Hematopoietic multipotent progenitor cell treated with erythropoietin and hydrocortisone succinate and interleukin-3 and kit ligand, for 15 days (in vitro differentiated cells): ENCODE results near the gene ZYG11A.

ENCODE experiments used
- DNase-seq: peaks from one replicate; pipeline ENCODE4 v3.0.0-alpha.2; 2015; ENCODE audit warnings: low spot score

The ZYG11A gene

DNA sequence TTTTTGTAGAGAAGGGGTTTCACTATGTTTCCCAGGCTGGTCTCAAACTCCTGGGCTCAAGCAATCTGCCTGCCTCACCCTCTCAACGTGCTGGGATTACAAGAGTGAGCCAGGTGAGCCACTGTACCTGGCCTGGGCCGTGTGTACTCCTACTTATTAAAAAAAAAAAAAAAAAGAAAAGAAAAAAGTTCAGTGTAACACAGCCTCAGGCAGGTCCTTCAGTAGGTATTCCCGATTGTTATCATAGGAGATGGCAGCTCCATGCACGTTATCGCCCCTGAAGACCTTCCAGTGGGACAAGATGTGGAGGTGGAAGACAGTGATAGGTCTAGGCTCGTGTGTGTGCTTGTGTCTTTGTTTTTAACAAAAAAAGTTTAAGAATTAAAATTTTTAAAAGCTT lies 75.6 kb downstream of the ZYG11A start:
- DNase-seq = no peak

- DNase-seq = no peak
Measured at GRCh38 chr1:52919051-52919722, 76.6 kb downstream of the ZYG11A start.

DNA sequence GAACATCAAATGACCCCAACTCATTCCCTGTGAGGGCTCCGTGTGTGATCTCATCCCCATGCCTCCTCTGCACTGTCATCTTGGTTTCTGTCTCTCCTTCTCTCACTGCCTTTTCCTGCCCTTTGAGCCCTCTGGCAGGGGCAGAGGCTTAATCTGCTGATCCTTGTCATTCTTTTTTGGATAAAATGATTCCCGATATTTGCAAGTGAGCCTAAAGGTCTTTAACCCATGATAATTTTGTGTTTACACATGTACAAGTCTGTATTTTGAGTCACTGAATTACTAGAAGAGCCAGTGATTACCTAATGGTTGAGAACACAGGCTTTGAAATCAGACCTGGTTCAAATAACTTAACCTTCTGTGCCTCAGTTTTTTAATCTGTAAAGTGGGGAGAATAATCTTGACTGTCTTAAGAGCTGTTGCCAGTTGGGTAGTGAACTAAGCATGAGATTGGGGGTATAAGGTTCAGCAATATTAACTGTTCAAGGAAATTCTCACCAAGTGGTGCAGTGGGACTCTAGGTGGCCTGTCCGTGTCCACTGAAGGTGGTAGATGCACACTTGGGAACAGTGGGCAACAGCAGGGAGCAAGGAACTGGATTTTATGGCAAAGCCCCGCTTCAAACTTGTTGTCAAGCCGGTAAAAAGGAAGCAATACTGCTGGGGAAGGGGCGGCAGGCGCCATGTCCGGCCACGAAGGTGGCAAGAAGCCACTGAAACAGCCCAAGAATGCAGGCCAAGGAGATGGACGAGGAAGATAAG lies 77.3 kb downstream of the ZYG11A start:
- DNase-seq = no peak

DNA sequence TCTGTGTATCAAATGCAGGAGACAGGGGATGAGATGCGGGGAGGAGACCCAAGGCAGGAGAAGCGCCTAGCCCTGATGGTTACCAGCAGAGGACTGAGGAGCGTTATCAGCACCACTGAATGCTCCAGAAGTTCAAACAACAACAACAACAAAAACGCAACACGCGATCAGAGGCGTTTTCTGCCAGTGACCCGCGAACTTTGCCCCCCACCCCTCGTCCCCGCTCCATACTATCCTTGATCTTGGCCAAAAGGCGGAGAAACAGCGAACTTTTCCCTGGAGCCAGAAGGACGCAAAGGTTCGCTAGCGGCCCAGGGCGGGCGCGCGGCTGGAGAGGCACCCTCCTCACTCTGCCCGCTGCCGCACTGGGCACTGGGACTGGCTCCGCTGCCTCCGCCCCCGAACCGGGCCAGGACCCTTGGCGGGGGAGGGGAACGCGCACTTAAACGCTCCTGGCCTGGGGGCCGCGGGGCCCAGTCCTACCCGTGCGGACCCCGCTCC lies 78.3 kb downstream of the ZYG11A start:
- DNase-seq = no peak

GRCh38 chr1:52925571-52926005 lies 83.0 kb downstream of the ZYG11A start:
- DNase-seq = no peak

GRCh38 chr1:52926864-52927211 lies 84.3 kb downstream of the ZYG11A start:
- DNase-seq = no peak

DNA sequence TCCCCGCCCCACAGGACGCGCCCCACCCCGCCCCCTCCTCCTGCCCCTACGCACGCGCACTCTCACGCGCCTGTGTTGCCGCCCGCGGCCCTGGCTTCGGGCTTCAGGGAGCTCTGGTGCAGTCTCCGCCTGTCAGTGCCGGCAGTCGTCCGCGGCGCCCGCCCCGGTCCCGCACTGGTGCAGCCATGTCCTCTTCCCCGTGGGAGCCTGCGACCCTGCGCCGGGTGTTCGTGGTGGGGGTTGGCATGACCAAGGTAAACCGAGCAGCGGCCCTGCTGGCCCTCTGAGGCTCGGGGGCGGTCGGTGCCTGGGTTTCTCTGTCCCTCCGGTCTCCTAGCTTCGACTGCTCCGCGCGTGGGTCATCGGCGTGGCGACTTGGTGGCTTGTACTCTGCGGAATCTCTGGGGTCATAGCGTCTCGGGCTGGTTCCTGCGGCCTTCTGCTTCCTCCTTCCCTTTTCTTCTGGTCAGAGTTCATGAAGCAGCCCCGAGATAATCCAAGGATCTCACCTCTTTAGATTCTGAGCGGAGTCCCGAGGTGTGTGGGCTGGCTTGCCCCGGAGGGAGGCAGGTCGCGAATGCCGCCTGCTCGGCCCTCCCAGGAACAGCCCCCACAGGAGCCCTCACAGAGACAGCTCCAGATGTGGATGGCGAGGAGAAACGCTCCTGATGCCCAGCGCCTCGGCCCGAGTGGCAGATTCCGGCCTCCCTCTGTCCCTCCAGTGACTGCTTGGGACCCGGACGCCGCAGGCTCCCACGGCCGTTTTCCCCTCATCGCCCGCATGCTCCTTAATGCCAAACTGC lies 84.9 kb downstream of the ZYG11A start, which contains the start of gene SCP2:
SCP2 (plus strand) TSS at position 65 of the 803 bp plus-strand sequence; CDS start at position 186, 121 bp downstream.
- peak; percentile 24 for DNase-seq

DNA sequence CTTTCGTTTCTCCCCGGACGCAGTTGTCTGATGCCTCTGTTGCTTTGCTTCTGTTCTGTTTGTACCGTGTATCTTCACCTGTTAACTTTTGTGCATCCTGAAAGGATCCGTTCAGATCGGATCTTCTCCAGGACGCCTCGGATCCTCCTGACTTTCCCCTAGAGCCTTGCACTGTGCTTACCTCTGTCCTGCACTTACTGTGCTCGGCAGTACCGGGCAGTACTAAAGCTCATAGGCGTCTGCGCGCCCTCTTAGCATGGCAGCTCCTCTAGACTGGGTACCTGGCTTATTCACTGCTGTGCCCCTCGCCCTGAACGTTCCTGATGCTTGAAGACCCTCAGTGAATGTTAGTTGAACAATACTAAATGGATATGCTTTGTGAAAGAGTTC lies 85.5 kb downstream of the ZYG11A start:
- no peak for DNase-seq

- no peak for DNase-seq
Measured at GRCh38 chr1:52929019-52929418, 86.5 kb downstream of the ZYG11A start.

DNA sequence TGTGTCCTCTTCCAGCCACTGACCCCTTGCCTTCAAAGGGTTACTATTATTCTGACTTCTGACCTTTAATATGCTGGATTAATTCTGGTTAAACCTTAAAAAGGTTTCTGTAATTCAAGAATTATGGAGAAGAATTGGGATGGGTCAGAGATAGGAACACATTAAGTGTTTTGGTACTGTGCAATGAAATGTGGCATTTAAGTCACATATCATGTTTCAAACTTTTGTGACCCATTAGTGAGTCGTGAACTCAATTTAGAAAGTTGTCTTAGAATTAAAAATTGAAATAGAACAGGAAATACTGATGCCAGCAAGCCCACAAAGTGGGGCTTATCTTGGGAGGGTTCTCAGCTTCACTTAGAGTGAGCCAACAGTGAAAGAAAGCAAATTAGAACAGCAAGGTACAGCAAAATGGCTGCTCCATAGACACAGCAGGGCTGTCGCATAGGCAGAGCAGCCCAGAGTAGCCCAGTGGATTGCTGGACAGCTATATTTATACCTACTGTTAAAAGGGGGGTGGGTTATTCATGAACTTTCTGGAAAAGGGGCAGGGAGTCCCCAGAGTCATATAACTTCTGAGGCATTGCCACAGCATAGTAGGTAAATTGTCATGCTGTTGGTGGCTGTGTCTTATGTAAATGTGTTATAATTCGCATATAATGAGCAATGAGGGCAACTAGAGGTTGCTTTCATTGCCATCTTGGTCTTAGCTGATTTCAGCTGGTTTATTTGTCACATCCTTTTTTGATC lies 95.0 kb downstream of the ZYG11A start:
- no peak for DNase-seq

GRCh38 chr1:52938183-52938451 lies 95.6 kb downstream of the ZYG11A start:
- no peak for DNase-seq

- no peak for DNase-seq
Measured at GRCh38 chr1:52943876-52944416, 101.4 kb downstream of the ZYG11A start.

- DNase-seq = no peak
Measured at GRCh38 chr1:52944566-52944965, 102.0 kb downstream of the ZYG11A start.
